SK-N-MC (cell line): Measurements from ENCODE around the gene IFT57.

Experiments used
- EZH2 ChIP-seq: fragments of 200-600 bp; sonication (generic); IDR thresholded peaks from one replicate; pipeline ENCODE4 v1.6.1; 2017; ENCODE audit warnings: antibody characterized with exemption
- POLR2AphosphoS5 ChIP-seq: IDR thresholded peaks from 2 replicates; pipeline ENCODE4 v1.6.1; 2012; ENCODE audit warnings: mild to moderate bottlenecking, low read depth, low read length, borderline replicate concordance

DNA sequence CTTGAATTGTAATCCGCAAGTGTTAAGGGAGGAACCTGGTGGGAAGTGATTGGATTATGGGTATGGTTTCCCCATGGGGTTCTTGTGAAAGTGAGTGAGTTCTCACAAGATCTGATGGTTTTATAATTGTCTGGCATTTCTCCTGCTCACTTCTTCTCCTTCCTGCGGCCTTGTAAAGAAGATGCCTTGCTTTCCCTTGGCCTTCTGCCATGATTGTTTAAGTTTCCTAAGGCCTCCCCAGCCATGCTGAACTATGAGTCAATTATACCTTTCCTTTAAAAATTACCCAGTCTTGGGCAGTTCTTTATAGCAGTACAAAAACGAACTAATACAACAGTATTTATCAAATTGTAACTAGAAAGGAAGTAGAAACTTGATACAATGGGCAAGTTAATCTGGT lies 31.9 kb downstream of the IFT57 start:
- TF ChIP-seq EZH2 (no peak), POLR2AphosphoS5 (no peak)
